Suprapubic skin (tissue), 3 donors: Measurements from ENCODE around the gene REEP3.

Source experiments
- CTCF ChIP-seq, 2 donors: fragments of 200-600 bp in 1 of 2; fragments of 450-650 bp in 1 of 2; sonication (generic) in 1 of 2; IDR thresholded peaks; one replicate each; pipeline ENCODE4 v1.5.1; 2016 to 2019; ENCODE audit warnings: antibody characterized with exemption in 2 of 2, mild to moderate bottlenecking in 1 of 2, moderate library complexity in 1 of 2
- EP300 ChIP-seq: sonication (generic); formaldehyde crosslinking; IDR thresholded peaks from one replicate; pipeline ENCODE4 v1.6.1; 2017; ENCODE audit warnings: antibody characterized with exemption

- TF ChIP-seq CTCF (IDR thresholded peaks at IDR 0.05) (no peak), EP300 (no peak)
These were observed 100.9 kb downstream of the REEP3 start for GRCh38 chr10:63622097-63622496.
